Ramos (cell line): ENCODE data around the gene SH2D4B.

Experiments used
- in situ Hi-C: fragments of 300-500 bp; cut with MboI; formaldehyde crosslinking; loops from one replicate; pipeline ENCODE4 v1.14.3; 2022; ENCODE audit warnings: low sequenced_read_pairs; ENCODE audit not compliant: unreplicated experiment

Gene SH2D4B

DNA sequence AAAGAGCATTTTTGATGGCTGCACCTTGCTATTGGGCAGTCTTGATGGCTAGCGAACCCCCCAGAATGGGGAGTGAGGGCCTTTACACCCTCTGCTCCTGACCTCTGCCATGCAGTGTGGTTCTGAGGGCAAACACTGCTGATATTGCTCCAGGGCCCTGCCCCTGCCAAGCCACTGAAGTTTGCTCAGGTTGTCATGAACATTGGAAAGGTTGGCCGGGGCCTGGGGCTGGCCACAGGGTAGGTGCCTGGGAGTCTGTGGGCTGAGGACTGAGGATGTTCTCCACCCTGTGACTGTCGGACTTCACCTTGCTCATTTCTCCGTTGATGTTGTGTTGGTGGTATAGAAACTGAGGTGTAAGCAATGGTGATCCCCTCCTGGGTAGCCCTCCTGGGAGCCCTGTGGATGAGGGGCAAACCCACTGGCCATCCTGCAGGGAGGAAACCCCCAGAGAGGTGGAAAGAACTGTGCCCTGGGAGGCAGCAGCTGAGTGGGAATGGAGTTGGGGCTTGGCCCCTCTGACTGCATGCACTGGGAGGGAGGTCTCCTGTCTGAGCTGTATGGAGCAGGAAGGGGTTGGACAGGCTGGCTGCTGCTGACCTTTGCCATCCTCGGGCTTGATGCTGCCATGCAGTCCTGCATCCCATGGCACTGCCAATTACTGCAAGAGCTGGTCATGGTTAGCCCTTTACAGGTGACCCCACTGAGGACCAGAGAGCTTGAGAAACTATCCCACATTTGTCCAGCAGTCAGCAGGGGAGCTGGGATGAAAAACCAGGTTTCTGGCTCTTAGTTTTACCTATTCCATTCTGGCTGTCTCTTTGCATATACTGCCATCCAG is 77.1 kb downstream of the SH2D4B start:
- in situ Hi-C loops = no loop called here

DNA sequence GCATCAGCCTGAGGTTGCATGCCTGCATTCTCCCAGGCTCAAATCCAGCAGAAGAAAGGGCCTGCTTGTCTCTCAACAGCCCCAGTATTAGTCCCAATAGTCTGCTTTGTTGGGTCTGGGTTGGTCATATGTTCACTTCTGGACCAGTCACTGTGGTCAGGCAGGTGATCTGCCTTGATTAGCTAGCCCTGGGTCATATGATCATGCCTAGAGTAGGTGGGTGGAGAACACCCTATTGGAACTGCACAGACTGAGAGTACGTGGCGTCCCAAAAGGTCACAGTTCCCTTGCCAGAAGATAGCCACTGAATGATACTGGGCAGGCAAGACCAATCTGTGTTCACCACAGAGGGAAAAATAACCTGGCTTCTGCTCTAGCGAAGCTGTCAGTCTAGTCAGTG is 80.1 kb downstream of the SH2D4B start:
- in situ Hi-C loops = no loop called here

DNA sequence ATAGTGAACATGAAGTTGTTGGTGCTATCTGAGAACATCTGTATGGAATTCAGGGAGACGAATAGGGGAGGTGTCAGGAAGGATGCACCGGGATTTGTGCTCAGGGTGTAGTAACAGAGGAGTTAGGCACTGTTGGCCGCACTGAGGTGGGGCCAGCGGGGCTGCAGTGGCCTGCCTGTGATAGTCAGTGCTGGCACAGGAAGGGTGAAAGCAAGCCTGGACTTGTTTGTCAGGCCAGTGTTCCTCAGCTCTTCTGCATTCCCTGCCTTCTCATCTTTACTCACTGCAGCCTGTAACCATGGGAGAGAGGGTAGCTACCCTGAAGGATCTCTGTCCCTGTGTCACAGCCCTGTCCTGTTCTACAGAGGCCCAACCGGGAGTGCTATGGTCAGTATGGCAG is 81.3 kb downstream of the SH2D4B start:
- in situ Hi-C loops = no loop called here

DNA sequence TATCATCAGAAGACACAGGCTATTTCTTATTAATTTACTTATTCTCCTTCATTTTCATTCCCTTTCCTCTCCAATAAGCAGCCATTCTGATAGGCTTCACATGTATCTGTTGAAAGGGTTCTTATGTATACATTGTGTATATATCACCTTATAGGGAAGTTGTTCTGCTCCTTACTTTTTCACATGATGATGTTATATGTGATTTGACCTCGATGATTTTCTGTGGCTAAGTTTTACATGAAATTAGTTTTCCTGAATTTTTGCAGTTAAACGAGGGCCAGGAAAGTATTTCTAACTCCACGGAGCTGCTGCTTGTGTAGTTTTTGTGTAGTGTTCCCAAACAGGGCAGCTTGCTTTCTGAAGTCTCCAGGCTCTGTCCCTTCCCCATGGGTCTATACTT is 84.5 kb downstream of the SH2D4B start:
- in situ Hi-C loops = no loop called here

DNA sequence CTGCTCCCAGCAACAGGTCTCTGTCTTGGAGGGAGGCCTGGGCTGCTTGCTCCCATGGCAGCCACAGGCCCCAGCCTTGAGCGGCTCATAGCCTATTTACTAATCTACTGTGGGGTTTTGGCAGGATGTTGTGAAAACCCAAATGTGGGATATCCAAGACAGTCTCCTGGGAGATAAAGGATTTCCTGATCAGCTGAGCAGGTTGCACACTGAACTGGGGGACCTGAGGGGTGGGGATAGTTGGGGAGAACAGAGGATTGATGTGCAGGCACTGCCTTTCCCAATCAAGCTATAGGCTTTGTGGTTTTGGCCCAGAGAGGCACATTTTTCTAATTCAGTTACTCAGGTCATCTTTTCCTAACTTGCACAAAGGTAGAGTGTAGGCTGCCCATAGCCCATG is 92.6 kb downstream of the SH2D4B start:
- in situ Hi-C loops = no loop called here

DNA sequence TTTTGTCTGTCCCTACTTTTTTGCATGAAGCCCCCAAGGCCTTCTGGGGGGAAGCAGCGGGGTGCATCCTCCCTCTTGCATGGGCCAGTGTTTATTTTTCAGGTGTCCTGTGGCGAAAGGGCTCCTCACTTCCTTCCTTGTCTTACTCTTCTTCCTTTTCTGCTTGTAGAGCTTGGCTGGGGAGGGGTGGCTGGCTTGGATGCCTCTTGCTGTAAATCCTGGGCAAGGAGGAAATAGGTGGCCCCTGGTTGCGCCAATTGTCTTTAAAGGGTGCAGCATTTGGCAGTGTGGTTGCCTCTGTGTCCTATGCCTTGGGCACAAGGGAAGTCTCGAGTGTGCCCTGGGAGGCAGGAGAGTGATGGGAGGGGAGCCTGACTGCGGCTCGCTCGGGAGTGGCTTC is 95.0 kb downstream of the SH2D4B start:
- in situ Hi-C loops = no loop called here

DNA sequence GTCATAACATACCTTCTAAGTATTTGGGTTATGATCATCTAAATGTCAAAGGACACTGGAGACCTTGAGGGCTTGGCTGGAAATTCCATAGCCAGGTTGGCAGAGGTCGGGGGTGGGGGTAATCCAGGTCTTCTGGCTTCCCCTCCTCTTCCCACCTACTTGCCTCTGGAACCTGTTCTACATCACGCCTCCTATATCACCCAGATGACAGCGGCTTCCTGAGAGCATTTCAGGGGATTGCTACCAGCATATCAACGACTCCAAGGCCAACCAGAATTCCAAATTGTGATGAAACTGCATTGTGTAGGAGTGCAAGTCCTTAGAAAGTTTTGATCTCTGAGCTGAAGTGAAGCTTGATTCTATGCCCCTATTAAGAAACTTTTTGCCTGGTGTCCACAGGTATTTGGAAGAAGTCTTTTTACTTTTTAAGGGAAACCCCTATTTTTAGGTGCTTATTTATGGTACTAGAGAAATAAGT is 95.7 kb downstream of the SH2D4B start:
- in situ Hi-C loops = no loop called here

DNA sequence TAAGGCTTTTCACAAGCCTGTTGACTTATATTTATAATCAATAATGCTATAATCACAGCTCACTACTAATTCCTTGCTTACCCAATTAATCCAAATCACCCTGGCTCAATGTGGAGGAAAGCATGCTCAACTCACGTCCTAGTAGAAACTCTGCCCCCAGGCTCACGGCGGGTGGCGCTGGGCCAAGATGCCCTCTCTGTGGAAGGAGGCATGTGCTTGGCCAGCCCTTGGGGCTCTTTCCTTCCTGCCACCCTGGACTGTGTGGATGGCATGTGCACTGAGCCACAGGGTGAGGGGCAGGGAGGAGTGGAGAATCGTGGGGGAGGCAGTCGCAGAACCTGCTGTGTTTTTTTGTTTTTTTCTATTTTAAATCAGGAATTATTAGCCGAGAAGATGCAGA is 96.2 kb downstream of the SH2D4B start:
- in situ Hi-C loops = no loop called here

DNA sequence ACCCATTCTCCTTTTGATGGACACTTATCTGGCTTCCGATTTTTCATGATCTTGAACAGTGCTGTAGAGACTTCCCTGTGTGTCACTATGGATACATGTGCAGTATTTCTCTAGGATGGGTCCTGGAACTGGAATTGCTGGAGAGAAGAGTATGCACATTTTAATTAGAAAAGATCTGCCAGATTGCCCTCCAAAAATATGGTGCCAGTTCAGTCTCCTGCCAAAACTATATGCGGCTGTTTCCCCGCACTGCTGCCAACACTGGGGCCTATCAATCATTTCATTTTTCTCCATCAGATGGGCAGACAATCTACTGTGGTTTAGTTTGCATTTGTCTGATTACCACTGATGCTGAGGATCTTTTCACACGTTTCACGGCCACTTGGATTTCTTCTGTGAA is 105.0 kb downstream of the SH2D4B start:
- in situ Hi-C loops = no loop called here

DNA sequence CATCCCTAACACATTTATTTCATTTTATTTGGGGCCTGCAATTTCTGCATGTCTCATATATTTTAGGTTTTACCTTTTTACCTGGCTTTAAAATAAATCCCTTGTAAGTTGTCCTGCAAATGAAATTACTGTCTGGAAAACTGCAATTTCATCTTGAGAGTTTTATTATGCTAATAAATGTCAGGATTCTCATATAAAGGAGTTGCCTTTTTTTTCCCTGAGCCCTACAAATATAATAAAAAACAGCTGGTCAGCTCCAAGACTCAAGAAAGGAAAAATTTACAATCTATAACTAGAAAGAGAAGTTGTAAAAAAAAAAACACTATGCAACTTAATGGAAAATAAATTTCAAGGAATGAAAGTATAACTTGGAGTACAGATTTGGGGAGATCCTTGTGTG is 108.7 kb downstream of the SH2D4B start:
- in situ Hi-C loops = no loop called here

DNA sequence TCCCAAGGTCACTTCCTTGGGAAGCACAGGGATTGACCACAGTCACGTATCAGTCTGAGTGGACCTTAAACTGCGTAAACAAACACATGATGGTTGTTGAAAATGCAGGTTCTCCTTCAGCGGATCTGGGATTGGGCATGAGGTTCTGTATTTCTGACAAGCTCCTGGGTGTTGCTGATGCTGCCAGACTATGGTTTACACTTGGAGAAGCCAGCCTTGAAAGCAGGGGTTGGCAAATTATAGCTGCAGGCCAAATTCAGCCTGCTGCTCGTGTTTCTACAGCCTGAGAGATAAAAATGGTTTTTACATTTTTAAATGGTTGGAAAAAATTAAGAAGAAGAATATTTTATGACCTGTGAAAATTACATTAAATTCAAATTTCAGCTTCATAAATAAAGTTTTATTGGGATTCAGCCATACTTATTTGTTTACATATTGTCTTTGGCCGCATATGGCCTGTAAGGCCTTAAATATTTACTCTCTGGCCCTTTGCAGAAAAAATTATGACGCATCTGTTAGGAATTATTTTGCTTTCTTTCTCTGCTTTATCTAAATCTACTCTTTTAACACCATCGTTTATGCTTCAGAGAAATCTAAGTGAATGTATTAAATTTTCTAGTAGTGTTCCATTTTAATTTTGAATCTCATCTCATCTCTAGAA is 109.6 kb downstream of the SH2D4B start:
- in situ Hi-C loops = no loop called here

DNA sequence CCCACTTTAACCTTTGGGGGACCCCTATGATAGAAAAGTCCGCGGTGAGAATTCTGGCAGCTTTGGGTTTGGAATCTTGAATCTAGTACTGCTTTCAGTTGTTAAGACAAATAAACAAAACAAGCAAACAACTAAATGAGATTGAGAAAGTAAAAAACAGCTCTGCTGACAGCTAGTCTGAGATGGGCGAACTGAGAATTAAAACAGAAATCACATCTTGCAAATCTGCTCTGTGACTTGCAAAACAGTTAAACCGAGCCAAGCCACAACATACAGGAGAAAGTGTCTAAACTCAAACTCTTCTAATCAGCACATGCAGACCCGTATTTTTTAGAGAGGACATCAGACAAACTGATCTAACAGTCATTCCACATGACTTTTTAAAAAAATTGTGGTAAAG is 110.4 kb downstream of the SH2D4B start:
- in situ Hi-C loops = no loop called here

DNA sequence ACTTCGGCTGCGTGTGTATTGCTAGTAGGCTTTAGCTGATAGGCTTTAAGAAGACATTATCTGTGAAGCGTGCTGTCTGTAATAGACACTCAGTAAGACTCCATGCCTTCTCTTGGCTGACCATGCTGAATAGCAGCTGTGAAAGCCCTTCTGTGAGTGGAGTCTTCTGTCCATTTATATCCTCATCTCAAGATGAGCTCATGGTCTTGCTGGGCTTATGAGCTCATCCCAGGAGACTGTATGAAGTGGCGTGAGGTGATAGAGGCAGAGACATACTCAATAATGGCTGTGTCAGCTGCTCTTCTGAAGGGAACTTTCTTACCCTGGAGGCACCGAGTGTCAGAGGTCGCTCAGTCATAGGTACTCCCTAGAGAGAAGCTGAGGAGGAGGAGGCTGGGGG is 111.5 kb downstream of the SH2D4B start:
- in situ Hi-C loops = no loop called here

DNA sequence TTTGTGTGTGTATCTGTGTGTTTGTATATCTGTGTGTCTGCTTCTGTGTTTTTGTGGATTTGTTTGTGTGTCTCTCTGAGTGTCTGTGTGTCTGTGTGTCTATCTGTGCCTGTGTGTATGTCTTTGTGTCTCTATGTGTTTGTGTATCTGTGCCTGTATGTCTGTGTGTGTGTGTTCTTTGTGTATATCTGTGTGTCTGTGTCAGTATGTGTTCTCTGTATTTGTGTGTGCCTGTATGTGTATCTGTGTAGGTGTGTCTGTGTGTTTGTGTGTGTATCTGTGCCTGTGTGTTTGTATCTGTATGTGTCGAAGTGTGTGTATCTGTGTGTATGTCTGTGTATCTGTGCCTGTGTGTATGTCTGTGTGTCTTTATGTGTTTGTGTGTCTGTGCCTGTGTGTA is 118.2 kb downstream of the SH2D4B start:
- in situ Hi-C loops = no loop called here

DNA sequence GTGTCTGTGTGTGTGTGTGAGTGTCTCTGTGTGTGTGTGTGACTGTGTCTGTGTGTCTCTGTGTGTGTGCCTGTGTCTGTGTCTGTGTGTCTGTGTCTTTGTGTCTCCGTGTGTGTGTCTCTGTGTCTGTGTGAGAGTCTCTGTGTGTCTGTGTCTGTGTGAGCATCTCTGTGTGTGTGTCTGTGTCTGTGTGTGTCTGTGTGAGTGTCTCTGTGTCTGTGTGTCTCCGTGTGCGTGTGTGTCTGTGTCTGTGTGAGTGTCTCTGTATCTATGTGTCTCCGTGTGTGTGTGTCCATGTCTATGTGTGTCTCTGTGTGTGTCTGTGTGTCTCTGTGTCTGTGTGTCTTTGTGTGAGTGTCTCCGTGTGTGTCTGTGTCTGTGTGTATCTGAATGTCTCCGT is 120.4 kb downstream of the SH2D4B start:
- in situ Hi-C loops = no loop called here

DNA sequence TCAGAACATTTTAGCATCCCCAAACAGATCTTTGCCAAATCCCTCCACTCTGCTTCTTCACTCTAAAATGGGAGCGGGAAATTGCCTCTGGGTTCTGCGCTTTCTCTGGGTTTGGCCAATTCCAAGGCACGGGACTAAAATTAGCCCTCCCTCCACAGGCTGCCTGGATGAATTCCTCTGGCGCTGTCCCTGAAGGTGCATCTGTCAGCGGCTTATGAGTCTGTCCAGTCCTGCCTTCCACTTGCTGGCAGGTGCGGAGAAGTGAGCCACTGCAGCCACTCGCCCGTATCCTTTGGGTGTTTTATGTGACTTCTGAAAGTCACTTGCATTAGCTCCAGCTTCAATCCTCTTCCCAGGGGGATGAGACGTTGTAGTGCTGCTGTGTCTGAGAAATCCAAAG is 121.6 kb downstream of the SH2D4B start:
- in situ Hi-C loops = no loop called here

DNA sequence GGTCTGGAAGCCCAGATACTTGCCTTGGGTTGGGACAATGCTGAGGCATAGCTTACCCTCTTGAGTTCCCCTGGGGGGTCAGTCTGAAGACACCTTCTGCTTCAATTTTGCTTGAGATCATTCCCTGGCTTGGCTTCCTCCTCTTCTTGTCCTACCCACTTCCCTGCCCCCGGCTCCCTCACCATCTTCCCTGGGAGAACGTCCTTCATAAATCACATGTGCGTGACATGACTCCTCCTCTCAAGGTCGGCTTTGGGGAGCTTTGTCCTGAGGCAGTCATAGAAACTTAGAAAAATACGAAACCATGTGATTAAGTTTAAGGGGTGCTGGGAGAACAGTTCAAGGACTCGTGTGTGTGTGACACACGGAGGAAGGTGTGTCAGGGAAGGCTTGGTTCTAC is 122.6 kb downstream of the SH2D4B start:
- in situ Hi-C loops = no loop called here

DNA sequence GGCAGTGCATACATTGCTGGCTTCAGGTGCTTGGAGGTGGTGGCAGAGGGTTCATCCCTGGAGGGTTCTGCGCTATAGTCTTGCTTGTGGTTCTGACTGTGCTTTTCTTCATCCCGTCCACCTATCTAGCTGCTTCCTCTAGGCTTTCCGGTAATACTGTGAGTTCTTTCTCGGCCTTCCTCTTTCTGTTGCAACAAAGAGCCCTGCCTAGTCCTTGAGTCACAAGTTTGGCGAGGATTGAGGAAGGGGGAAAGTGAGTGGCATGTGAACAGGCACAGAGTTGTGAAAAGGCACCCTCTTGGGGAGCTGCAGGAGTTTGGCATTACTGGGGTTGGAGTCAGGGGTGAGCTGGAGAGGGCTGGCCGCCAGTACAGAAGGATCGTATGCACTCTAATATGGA is 123.0 kb downstream of the SH2D4B start:
- in situ Hi-C loops = no loop called here

DNA sequence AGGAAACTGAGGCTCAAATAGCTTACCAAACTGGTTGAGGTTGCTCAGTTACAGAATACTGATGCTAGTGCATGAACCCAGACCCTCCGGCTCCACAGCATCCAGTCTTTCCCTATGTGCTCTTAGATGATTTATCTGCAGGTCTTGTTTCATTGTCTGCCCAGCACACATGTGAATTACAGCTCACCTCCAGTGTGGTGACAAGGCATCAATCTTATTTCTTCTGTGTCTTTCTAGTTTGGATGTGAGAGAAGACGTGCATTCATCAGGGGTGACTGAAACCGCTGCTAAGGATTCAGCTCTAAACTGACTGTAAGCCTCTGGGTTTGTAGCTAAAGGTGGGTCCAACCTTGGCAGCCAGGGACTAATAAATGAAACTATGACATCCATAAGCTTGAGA is 123.8 kb downstream of the SH2D4B start:
- in situ Hi-C loops = no loop called here

DNA sequence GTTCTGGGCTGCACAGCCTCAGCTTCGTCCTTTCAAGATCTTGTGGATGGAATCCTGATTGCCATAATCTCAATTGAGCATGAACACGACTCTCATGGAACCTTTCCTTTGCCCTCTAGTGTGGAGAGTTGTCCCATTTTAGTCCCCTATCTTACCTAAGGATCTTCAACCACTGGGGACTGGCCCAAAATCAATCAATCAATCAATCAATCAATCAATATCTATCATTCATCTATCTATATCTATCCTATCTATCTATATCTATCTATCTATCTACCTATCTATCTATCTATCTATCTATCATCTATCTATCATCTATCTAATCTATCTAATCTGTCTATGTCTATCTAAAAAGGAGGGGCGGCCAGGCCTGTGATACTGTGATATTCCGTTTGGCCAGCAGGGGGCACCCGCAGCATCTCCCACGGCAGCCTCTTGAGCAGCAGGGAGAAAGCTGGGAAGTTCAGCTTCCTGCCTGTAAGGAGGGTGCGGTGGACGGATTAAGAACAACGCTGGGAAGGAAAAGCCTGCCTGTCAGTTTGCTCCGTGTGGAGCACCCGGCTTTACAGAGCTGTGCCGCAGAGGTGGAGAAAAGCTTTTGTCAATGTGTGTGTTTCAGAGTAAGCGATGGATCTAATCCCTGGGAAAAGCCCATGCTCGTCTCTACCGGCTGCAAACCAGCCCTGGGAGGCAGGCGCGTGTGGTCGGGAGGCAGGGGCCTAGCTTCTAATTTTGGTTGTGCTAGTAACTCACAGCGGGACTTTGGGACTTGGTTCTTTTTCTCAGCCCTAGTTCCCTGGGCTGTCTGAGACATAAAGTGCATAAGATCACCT is 124.9 kb downstream of the SH2D4B start:
- in situ Hi-C loops = no loop called here

DNA sequence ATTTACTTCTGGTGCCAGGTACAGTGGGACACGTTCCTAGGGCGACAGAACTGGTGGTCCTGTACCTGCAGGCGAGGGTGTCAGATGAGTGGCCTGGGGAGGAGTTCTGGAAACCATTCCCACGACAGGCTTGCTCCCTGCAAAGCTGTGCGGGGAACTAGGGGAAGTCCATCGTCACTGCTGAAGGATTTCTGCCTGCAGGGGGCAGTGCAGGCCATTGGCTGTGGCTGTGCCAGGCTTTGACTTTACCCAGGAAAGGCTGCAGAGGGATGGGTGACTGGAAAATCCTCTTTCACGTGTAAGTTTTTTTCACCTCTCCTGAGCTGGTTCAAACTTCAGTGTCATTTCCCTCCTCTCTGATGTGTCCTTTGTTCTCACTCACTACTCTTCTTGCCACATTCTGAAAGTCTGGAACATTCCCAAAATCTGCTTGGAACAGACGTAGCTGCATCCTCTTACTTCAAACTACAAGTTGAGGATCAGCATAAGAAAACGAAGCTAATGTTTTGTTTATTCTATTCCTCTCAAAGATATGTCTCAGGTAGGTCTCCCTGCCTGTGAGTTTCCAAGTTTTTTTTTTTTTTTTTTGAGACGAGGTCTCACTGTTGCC is 126.5 kb downstream of the SH2D4B start:
- in situ Hi-C loops = no loop called here
